SH-SY5Y (cell line): ENCODE results near the gene DLG1.

Experiments
- GATA2 ChIP-seq: IDR thresholded peaks from 2 replicates; pipeline ENCODE4 v1.6.1; 2011; ENCODE audit warnings: mild to moderate bottlenecking, low read depth, low read length
- GATA3 ChIP-seq: IDR thresholded peaks from 2 replicates; pipeline ENCODE4 v1.6.1; 2011; ENCODE audit warnings: low read depth, mild to moderate bottlenecking, low read length, moderate library complexity

Gene DLG1

DNA sequence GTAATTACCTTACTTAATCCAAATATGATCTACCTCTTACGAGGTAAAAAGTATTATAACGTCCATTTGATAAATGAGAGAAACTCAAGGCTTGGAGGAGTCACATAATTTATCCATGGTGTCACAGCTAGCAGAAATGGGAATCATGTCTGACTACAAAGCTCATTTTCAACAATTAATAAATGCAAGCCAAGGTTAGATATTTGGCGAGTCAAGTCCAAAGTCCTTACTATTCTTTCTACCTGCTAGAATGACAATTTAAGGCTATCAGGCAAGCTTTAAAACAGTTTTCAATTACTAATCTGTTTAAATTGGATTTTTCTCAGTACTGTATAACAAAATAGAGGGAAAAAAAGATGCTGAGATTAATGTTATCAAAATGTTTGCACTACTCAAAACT lies 68.6 kb downstream of the DLG1 start:
- TF ChIP-seq GATA2: no peak
- no peak for TF ChIP-seq GATA3

DNA sequence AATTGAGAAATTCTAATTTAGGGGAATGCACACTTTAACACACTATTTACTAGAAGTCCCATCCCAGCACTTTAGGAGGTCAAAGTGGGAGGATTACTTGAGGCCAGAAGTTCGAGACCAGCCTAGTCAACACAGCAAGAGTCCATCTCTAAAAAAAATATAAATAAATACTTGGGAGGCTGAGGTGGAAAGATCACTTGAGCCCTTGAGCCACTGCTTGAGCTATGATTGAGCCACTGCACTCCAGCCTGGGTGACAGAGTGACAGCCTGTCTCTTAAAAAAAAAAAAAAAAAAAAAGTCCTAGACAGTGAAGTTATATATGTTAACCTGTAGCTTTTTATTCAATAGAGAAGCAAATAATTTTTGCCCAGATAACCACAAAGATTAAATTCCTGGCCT lies 69.2 kb downstream of the DLG1 start:
- no peak for TF ChIP-seq GATA2
- no peak for TF ChIP-seq GATA3

DNA sequence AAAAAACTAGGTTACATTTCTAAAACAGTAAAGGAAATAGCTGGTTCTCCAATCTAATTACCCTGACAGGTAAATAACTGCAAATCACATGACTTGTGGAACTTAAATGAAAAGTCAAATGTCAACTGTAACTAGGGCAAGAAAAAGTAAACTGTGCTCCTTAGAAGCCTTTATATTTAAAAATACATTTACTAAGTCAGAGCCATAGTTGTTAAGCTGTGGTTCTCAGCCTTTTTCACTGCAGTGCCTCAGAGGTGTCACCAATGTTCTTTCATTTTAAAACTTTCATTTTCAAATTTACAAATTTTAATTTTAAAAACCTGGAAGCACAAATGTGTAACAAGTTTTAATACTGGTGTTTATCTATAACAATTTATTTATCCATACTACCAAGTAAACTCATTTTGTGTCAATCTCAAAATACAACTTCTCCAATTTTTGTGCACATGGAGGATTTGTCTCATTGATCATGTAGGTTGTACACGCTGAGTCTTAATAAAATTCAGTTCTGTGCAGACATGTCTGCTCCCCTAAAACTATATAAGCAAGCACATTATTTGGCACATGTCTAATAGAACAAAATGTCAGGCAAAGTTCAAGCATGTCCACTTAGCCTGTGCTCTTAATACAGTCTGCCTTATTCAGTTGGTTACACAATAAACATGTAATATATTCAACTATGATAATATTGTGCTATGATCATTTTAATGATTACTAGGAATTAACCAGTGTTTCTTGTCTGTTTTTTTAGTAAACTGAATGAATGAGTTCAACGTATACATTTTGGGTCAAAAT lies 70.4 kb downstream of the DLG1 start:
- TF ChIP-seq GATA3 (no peak), GATA2 (no peak)

DNA sequence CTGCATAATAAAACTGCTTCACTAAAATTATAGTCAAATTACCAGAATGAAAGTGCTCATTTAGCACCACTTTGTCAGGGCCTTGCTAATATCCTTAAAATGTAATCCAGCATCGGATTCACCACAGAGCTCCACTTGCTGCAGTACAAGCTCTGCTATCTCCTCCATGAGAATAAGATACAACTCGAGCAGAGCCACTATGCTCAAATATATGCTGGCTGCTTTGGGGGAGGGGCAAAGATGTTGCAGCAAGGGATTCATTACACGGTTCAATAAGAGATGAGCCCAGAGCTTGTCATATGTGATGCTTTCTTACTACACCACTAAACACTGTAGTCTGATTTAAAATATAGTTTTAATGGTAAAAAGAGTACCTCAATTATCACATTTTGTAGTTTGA lies 72.2 kb downstream of the DLG1 start:
- TF ChIP-seq GATA3 (no peak), GATA2 (no peak)

DNA sequence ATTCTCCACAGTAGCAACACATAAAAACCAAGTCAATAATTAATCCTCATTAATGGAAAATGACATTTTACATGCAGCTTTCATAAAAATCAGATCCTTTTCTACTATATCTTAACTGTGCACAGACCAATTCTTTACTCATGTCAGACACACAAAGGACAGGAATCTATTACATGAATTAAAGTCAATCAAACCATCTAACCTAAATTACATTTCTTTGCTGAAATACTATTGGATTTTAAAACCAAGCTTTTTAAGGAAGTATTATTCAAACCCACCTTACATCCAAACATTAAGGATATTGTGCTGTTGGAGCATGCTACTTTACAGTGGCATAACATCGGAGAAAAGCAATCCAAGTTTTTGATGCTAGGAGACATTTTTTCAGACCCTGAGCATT lies 72.8 kb downstream of the DLG1 start:
- no peak for TF ChIP-seq GATA2
- no peak for TF ChIP-seq GATA3

DNA sequence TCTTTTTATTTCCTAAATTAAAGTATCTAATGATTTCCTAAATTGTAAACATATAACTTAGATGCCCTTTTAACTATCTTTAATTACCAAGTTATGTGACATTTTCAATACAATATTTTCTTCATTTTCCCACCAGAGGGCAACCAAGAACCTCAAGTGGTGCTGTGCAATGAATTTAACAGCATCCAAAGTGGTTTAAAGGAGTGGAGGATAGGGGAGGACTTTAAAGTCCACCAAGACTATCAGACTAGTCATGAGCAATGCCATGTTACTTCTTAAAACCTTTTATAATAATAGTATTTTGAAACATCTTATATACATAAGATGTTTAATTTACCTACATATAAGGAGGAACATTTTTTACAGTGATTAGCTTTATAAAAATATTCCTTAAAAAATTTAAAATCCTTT lies 74.4 kb downstream of the DLG1 start:
- TF ChIP-seq GATA2 (no peak), GATA3 (no peak)

DNA sequence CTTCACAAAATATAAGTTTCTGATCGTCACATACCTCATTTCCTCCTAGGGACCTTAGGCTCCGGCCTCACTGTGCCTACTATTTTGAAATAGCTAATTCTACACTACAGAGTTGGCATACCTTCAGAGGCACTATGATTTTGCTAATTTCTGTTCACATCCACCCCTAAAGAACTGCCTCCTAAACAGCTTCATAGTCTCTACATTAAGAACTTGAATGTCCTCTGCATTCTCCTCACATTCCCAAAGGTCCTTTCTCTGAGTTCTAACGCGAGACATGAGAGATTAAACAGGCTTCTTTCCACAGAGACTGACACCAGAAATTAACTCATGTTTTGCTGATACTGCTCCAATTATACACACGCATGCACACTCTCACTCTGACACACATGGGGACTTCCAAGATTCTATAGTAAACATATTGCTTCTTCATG lies 75.5 kb downstream of the DLG1 start:
- TF ChIP-seq GATA2: no peak

DNA sequence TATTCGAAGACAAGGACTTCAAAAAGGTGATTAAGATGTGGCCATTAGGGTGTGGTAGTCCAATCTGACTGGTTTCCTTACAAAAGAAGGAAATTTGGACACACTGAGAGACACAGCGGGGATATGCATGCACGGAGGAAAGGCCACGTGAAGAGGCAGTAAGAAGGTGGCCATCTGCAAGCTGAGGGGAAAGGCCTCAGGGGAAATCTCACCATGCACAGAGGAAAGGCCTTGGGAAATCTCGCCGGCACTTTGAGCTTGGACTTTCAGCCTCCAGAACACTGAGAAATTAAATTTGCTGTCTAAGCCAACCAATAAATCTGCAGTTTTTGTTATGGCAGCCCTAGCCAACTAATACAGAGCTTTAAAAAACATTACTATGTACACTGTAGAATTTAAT lies 78.8 kb downstream of the DLG1 start:
- TF ChIP-seq GATA3: no peak

DNA sequence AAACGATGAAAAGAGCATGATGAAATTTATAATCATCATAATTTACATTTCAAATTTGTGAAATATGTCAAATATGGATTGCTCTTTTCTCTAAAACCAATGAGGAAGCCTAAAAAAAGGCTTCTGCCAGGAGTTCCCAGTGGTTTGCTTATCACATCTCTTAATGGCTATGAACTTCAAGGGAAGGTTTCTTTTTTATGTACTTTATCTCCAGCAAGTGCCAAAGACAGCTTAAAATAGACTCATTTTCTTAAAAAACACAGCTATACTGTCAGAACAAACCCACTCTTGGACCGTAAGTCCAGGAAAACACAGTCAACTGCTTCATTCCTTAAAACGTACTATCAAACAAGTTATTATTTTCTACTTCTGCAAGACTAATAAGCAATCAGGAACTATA lies 80.2 kb downstream of the DLG1 start:
- TF ChIP-seq GATA3 (no peak), GATA2 (no peak)

DNA sequence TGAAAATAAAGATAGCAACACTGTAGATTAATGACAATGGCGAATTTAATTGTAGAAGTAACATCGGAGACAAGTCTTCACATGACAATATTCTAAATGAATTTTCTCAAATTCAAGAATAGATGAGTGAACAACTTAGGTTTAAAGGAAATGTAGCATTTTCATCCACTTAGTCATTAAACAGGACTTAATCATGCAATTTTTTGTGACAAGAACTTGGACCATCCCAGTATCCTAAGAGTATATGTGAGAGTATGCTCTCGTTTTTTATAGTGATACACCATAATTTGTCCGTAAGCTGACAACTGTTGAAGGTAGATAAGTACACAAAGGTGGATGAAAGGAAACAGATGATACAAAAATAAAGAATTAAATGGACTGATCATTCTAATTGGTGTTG lies 81.5 kb downstream of the DLG1 start:
- TF ChIP-seq GATA3: no peak

DNA sequence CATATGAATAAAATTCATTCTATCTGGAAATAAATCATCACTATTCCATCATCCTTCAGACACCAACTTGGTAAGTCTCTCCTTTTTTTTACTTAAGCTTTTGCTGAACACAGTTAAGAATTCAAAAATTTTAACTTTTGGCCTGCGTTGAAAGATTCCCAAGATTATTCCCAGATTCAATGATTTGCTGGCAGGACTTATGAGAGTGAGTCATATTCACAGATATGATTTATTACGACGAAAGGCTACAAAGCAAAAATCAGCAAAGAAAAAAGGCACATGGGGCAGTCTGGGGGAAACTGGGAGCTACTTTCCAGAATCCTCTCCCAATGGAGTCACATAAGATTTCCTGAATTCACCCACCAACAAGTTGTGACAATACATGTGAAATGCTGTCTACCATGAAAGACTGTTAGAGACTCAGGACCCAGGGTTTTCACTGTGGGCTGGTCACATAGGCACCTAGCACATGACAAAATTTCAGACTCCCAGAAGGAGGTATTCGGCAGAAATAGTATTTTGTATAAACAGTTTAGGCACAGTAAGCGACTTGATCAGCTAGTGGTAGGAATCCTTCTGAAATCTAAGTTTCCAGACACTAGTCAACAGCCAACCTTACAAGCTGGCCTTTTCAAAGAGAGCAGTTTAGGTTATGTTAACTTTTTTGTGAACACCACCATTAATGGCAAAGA lies 82.1 kb downstream of the DLG1 start:
- TF ChIP-seq GATA2: no peak
- TF ChIP-seq GATA3: no peak

DNA sequence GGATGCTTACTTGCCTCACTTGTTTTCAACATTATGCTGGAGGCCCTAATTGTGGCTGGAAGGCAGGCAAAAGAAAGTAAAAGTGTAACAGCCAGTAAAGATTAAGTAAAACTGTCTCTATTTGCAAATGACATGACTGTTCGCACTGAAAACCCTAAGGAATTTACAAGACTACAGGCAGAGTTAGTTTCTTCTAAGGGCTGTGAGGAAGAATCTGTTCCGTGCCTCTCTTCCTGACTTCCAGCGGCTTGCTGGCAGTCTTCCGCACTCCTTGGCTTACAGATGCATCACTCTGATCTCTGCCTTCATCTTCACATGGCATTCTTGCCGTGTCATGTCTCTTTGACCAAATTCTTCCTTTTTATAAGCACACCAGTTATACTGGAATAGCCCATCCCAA lies 86.1 kb downstream of the DLG1 start:
- TF ChIP-seq GATA3: no peak
- TF ChIP-seq GATA2: no peak

DNA sequence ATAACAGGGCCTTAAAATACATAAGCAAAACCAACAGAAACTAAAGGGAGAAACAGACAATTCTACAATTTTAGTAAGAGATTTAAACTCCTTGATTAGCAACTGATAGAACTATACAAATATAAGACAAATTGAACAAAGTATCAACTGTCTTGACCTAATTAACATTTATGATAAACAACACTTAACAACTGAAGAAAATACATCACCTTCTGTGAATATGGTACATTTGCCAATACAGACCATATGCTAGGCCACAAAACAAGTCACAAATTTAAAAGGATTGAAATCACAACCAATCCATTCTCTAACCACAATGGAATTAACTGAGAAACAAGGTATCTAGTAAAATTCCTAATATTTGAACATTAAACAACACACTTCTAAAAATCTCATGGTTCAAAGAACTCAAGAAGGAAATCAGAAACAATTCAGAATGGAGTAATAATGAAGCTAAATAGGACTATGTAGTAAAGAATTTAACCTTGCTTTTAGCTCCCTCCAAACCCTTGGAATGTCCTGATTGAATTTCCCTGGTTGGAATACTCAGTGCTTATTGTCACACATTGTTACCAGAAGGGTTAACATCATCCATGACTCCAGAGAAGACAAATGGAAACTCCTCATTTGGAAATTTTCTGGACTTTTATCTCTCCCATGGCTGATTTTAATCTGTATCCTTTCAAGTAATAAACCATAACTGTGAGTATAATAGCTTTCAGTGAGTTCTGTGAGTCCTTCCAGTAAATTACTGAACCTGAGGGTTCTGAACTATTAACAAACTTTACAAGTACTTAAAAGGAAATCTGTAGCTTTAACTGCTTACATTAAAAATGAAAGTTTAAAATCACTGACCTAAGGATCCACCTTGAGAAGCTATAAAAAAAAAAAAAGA lies 88.8 kb downstream of the DLG1 start:
- no peak for TF ChIP-seq GATA2
- TF ChIP-seq GATA3: no peak

DNA sequence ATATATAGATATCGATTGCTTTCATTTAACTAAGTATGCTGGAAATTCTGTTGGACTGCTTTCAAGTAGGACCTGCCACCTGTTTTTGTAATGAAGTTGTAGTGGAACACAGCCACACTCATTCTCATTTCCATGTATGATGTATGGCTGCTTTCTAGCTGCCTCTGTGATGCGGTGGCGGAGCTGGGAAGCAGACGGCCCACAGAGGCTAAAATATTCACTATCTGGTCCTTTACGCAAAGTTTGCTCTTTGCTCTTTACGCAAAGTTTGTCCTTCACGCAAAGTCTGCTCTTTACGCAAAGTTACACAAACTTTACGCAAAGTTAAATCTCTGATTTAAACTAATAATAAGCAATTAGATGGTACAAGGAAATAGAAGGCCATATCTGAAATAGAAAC lies 91.5 kb downstream of the DLG1 start:
- no peak for TF ChIP-seq GATA3

DNA sequence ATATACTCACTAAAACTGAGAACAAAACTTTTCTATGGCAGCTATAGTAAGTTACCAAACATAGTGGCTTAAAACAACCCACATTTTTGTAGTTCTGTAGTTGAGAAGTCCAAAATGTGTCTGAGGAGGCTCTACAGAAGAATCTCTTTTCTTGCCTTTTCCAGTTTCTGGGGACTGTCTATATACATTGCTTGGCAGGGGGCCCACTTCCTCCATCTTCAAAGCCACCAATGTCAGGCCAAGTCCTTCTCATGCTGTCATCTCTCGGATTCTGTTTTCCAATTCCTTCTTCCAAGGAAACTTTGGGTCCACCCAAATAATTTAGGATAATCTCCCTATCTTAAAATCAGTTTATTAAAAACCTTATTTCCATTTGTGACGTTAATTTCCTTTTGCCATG lies 92.7 kb downstream of the DLG1 start:
- TF ChIP-seq GATA3 (no peak), GATA2 (no peak)
